ENCODE results near the gene ABCF2.

- TF ChIP-seq SP1 (IDR thresholded peaks at IDR 0.05) (no peak), SUZ12 (IDR thresholded peaks at IDR 0.05) (no peak), NFRKB (IDR thresholded peaks at IDR 0.05) (no peak), FOXK2 (IDR thresholded peaks at IDR 0.05) (no peak), CTBP1 (IDR thresholded peaks at IDR 0.05; ENCODE audit: borderline replicate concordance) (no peak), FOXM1 (IDR thresholded peaks at IDR 0.05; ENCODE audit: borderline replicate concordance) (no peak), PKNOX1 (IDR thresholded peaks at IDR 0.05) (no peak), BHLHE40 (IDR thresholded peaks at IDR 0.05; ENCODE audit: borderline replicate concordance) (no peak), ARNT (IDR thresholded peaks at IDR 0.05) (no peak), LEF1 (IDR thresholded peaks at IDR 0.05; ENCODE audit: borderline replicate concordance) (no peak), FOXA1 (IDR thresholded peaks at IDR 0.05) (no peak), ELF4 (IDR thresholded peaks at IDR 0.05) (no peak), ZNF384 (IDR thresholded peaks at IDR 0.05) (no peak), L3MBTL2 (conservative IDR thresholded peaks at IDR 0.05) (no peak)
These were observed 17.9 kb upstream of the ABCF2 start for GRCh38 chr7:151244841-151245346.
